Calu3 (cell line): ENCODE results near the gene SIX3. TPM values are rescaled to one million over a fixed set of nuclear protein-coding genes. Genes with fewer than 3 reads are reported as not detected.

Source experiments
- BruUV-seq: library from RNA; stranded (reverse); fragments of 400-500 nt; replicated peaks from 2 replicates; lab custom pipeline; 2021; lab: Mats Ljungman, UMichigan
- CTCF ChIA-PET: fragments of 300-600 bp; sonication (Branson Sonifier 250); formaldehyde crosslinking; loops from one replicate; lab custom pipeline; 2022; ENCODE audit warnings: antibody characterized with exemption; lab: Charles Lee
- DNase-seq: peaks from one replicate; pipeline ENCODE4 v3.0.0; 2022
- H3K27ac Mint-ChIP-seq: one replicate; pipeline ENCODE4 v1.8.0; 2022; ENCODE audit warnings: mixed read lengths; ENCODE audit not compliant: unreplicated experiment
- H3K27me3 Mint-ChIP-seq: one replicate; pipeline ENCODE4 v1.8.0; 2022; ENCODE audit warnings: mixed read lengths; ENCODE audit not compliant: unreplicated experiment
- H3K36me3 Mint-ChIP-seq: one replicate; pipeline ENCODE4 v1.8.0; 2022; ENCODE audit warnings: mild to moderate bottlenecking, moderate library complexity, mixed read lengths; ENCODE audit not compliant: insufficient read depth, unreplicated experiment
- H3K4me1 Mint-ChIP-seq: one replicate; pipeline ENCODE4 v1.8.0; 2022; ENCODE audit warnings: mild to moderate bottlenecking, low read depth, mixed read lengths; ENCODE audit not compliant: unreplicated experiment
- H3K4me3 Mint-ChIP-seq: one replicate; pipeline ENCODE4 v1.8.0; 2022; ENCODE audit warnings: mild to moderate bottlenecking, low read depth, moderate library complexity, mixed read lengths; ENCODE audit not compliant: unreplicated experiment
- H3K9me3 Mint-ChIP-seq: one replicate; pipeline ENCODE4 v1.8.0; 2022; ENCODE audit warnings: low read depth, mixed read lengths; ENCODE audit not compliant: unreplicated experiment
- CTCF ChIP-seq: fragments of 200-600 bp; IDR thresholded peaks from one replicate; pipeline ENCODE4 v1.8.0; 2022; ENCODE audit warnings: antibody characterized with exemption; ENCODE audit not compliant: unreplicated experiment
- intact Hi-C: fragments of 100-400 bp; cut with micrococcal nuclease; formaldehyde crosslinking; loops from one replicate; pipeline ENCODE4 v1.10.0; 2022; ENCODE audit not compliant: unreplicated experiment
- total RNA-seq: library from RNA; stranded (reverse); gene quantifications from 2 replicates; pipeline ENCODE4 v1.2.3, GENCODE V29; 2022

SIX3 gene
- total RNA-seq, 1 experiment from 2014 or later, result not detected

- H3K36me3 Mint-ChIP-seq, result no peaks in the 10 kb centered on the region
- intact Hi-C loops, result no loop called here
These were observed 47.7 kb downstream of the SIX3 start for GRCh38 chr2:44989176-44989575.

GRCh38 chr2:44994377-44994776 lies 52.9 kb downstream of the SIX3 start:
- Mint-ChIP-seq H3K27ac (no peak overlapping the region), H3K9me3 (no peaks in the 10 kb centered on the region), H3K4me3 (no peak overlapping the region), H3K27me3 (peaks cover 100% of the 10 kb centered on the region), H3K36me3 (no peaks in the 10 kb centered on the region), H3K4me1 (no peaks in the 10 kb centered on the region)
- no peak for DNase-seq
- no peak for TF ChIP-seq CTCF
- intact Hi-C loops, result no loop called here
- no TSS peak for BruUV-seq
- CTCF ChIA-PET, result no interaction called here

More at GRCh38 chr2:44989176-44989575, 47.7 kb downstream of the SIX3 start:
- Mint-ChIP-seq H3K27me3 (peaks cover 64% of the 10 kb centered on the region), H3K4me3 (no peak overlapping the region), H3K4me1 (no peaks in the 10 kb centered on the region), H3K9me3 (peaks cover 2% of the 10 kb centered on the region), H3K27ac (no peak overlapping the region)
- no peak for TF ChIP-seq CTCF
- BruUV-seq, result no TSS peak
- CTCF ChIA-PET, result interaction anchor here (0.6 kb wide), 1 partner anchor 813 kb away, joined by 3 read pairs; no protein-coding TSS in a partner anchor
- no peak for DNase-seq

Other genes starting within 250 kb of the SIX3 start
- not detected in 2 replicates for gene SIX2, start 67.8 kb downstream of the SIX3 start, total RNA-seq